Lower leg skin (tissue), 3 donors: ENCODE measurements around the gene SCG2.

Source experiments
- CTCF ChIP-seq, 3 donors: fragments of 450-650 bp; IDR thresholded peaks; one replicate each; pipeline ENCODE4 v1.5.1; 2016; ENCODE audit warnings: antibody characterized with exemption in 3 of 3, mild to moderate bottlenecking in 3 of 3, moderate library complexity in 2 of 3
- POLR2A ChIP-seq, 2 donors: fragments of 450-650 bp; IDR thresholded peaks; one replicate each; pipeline ENCODE4 v1.6.1; 2016 to 2017; ENCODE audit warnings: antibody characterized with exemption in 2 of 2, mild to moderate bottlenecking in 1 of 2, moderate library complexity in 1 of 2

- no peak for TF ChIP-seq CTCF (IDR thresholded peaks at IDR 0.05)
- no peak for TF ChIP-seq POLR2A (IDR thresholded peaks at IDR 0.05)
Measured at GRCh38 chr2:223566396-223566795, 35.8 kb downstream of the SCG2 start.
